ENCODE measurements around the gene DDAH1.

The DDAH1 gene

GRCh38 chr1:85277802-85278201 lies 187.2 kb downstream of the DDAH1 start:
- H3K27ac ChIP-seq = peak overlapping the region; percentile 92
- TF ChIP-seq CTCF (conservative IDR thresholded peaks at IDR 0.05) (no peak), ZFX (IDR thresholded peaks at IDR 0.05) (no peak)

GRCh38 chr1:85276978-85277639 lies 187.8 kb downstream of the DDAH1 start:
- H3K27ac ChIP-seq = peak overlapping the region; percentile 92
- no peak for TF ChIP-seq CTCF (conservative IDR thresholded peaks at IDR 0.05)
- TF ChIP-seq ZFX (IDR thresholded peaks at IDR 0.05) = no peak

GRCh38 chr1:85276215-85276977 lies 188.6 kb downstream of the DDAH1 start, which contains the start of gene BCL10:
TSS of gene BCL10 (minus strand) at chr1:85276632. CDS start at chr1:85276352, 280 bp downstream.
- TF ChIP-seq ZFX (IDR thresholded peaks at IDR 0.05) = no peak
- no peak for TF ChIP-seq CTCF (conservative IDR thresholded peaks at IDR 0.05)
- peak within 1 kb of the TSS; percentile 92 for H3K27ac ChIP-seq

- TF ChIP-seq ZFX (IDR thresholded peaks at IDR 0.05) (no peak), CTCF (conservative IDR thresholded peaks at IDR 0.05) (no peak)
- peak overlapping the region; percentile 92 for H3K27ac ChIP-seq
These were observed 189.2 kb downstream of the DDAH1 start for GRCh38 chr1:85275701-85276214.

- TF ChIP-seq ZFX (IDR thresholded peaks at IDR 0.05) (no peak), CTCF (conservative IDR thresholded peaks at IDR 0.05) (no peak)
- no peak overlapping the region for H3K27ac ChIP-seq
These were observed 189.9 kb downstream of the DDAH1 start for GRCh38 chr1:85274969-85275453.

- no peak overlapping the region for H3K27ac ChIP-seq
- TF ChIP-seq CTCF (conservative IDR thresholded peaks at IDR 0.05) = no peak
- no peak for TF ChIP-seq ZFX (IDR thresholded peaks at IDR 0.05)
These were observed 191.6 kb downstream of the DDAH1 start for GRCh38 chr1:85273397-85273796.
